Hindlimb muscle (tissue), 1 donor: ENCODE results near the gene GOT1. TPM values are rescaled to one million over a fixed set of nuclear protein-coding genes. Genes with fewer than 3 reads are reported as not detected.

ENCODE experiments used
- DNase-seq: peaks from one replicate; pipeline ENCODE4 v3.0.0-alpha.2; 2013
- polyA plus RNA-seq: library from polyadenylated mRNA; unstranded; fragments of 120-200 nt; gene quantifications from one replicate; pipeline ENCODE4 v1.2.1, GENCODE V29; 2013; ENCODE audit not compliant: insufficient read length

Gene GOT1
- polyA plus RNA-seq, 1 donor: 37.8 TPM

DNA sequence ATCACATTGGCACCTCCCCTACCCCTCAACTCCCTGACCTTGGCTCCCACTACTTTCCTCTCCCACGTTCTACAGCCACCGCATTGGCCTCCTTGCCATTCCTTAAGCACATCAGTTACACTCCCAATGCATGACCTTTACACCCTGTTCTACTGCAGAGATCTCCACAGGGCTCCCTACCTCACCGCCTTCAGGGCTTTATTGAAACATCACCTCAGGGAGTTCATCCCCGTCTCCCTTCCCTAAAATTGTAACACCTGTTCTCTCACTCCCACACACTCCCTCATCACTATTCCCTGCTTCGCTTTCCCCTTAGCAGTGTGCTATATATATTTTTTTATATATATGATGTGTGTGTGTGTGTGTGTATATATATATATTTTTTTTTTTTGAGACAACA lies 82.8 kb downstream of the GOT1 start:
- DNase-seq: no peak

Other genes starting within 250 kb of the GOT1 start
- not detected for gene HPSE2, start 194.8 kb downstream of the GOT1 start, polyA plus RNA-seq
- gene CNNM1, start 101.3 kb downstream of the GOT1 start, polyA plus RNA-seq: not detected
- 0.97 TPM for gene NKX2-3, start 102.3 kb upstream of the GOT1 start, polyA plus RNA-seq
- gene SLC25A28, start 189.8 kb upstream of the GOT1 start, polyA plus RNA-seq: 37.9 TPM
- 4.1 TPM for gene ENTPD7, start 228.9 kb upstream of the GOT1 start, polyA plus RNA-seq